A673 (cell line): Measurements from ENCODE around the gene TEKT2. TPM values are rescaled to one million over a fixed set of nuclear protein-coding genes. Genes with fewer than 3 reads are reported as not detected.

Experiments used
- BruUV-seq: library from RNA; stranded (reverse); fragments of 400-500 nt; replicated peaks from 2 replicates; lab custom pipeline; 2021; lab: Mats Ljungman, UMichigan
- CTCF ChIA-PET: fragments of 300-600 bp; sonication (Branson Sonifier 250); formaldehyde crosslinking; loops from one replicate; lab custom pipeline; 2022; ENCODE audit warnings: antibody characterized with exemption; lab: Charles Lee
- POLR2A ChIA-PET: fragments of 300-600 bp; sonication (Branson Sonifier 250); formaldehyde crosslinking; loops from one replicate; lab custom pipeline; 2022; ENCODE audit warnings: antibody characterized with exemption; ENCODE audit not compliant: low non-redundant PET; lab: Charles Lee
- DNase-seq: peaks from one replicate; pipeline ENCODE4 v3.0.0-alpha.2; 2015; ENCODE audit warnings: low spot score
- H3K27ac ChIP-seq: fragments of 200-600 bp; sonication (generic); 2 replicates; pipeline ENCODE4 v1.5.1; 2016; ENCODE audit warnings: mixed run types, low read depth, mild to moderate bottlenecking, mixed read lengths, antibody characterized with exemption, low read length; ENCODE audit not compliant: poor library complexity, severe bottlenecking
- H3K27me3 ChIP-seq: fragments of 200-600 bp; sonication (generic); replicated peaks from 2 replicates; pipeline ENCODE4 v1.6.1; 2017; ENCODE audit warnings: mixed run types, low read depth, mild to moderate bottlenecking, mixed read lengths, antibody characterized with exemption, low read length; ENCODE audit not compliant: insufficient read depth, poor library complexity
- H3K36me3 ChIP-seq: fragments of 200-600 bp; sonication (generic); 2 replicates; pipeline ENCODE4 v1.6.1; 2016; ENCODE audit warnings: mixed run types, mild to moderate bottlenecking, mixed read lengths, antibody characterized with exemption, low read length; ENCODE audit not compliant: insufficient read depth, poor library complexity, severe bottlenecking
- H3K4me1 ChIP-seq: fragments of 200-600 bp; sonication (generic); 2 replicates; pipeline ENCODE4 v1.6.1; 2017; ENCODE audit warnings: mixed run types, mild to moderate bottlenecking, mixed read lengths, antibody characterized with exemption, low read length; ENCODE audit not compliant: insufficient read depth, poor library complexity, severe bottlenecking
- H3K4me3 ChIP-seq: fragments of 200-600 bp; sonication (generic); 2 replicates; pipeline ENCODE4 v1.5.1; 2016; ENCODE audit warnings: low read depth, mixed run types, mild to moderate bottlenecking, mixed read lengths, low read length; ENCODE audit not compliant: poor library complexity, severe bottlenecking
- H3K9me3 ChIP-seq: fragments of 200-600 bp; sonication (generic); 2 replicates; pipeline ENCODE4 v1.6.1; 2016; ENCODE audit warnings: mixed run types, low read depth, mild to moderate bottlenecking, mixed read lengths, antibody characterized with exemption, low read length; ENCODE audit not compliant: poor library complexity, severe bottlenecking
- EZH2 ChIP-seq: fragments of 200-600 bp; sonication (generic); IDR thresholded peaks from 2 replicates; pipeline ENCODE4 v1.6.1; 2017; ENCODE audit warnings: borderline replicate concordance, low read depth, mild to moderate bottlenecking, mixed read lengths, antibody characterized with exemption, low read length; ENCODE audit not compliant: poor library complexity, severe bottlenecking
- intact Hi-C: fragments of 100-400 bp; cut with micrococcal nuclease; formaldehyde crosslinking; loops from one replicate; pipeline ENCODE4 v1.10.0; 2022; ENCODE audit not compliant: unreplicated experiment
- total RNA-seq: library from RNA; stranded (reverse); gene quantifications from 2 replicates; pipeline ENCODE4 v1.2.3, GENCODE V29; 2021
- TF ChIP-seq, protein P1 (sequence below): fragments of 300-800, 200-600 bp; sonication (generic); conservative IDR thresholded peaks from 2 replicates; pipeline ENCODE4 v1.5.1; 2017; ENCODE audit warnings: low read depth, mild to moderate bottlenecking, antibody characterized with exemption, low read length, moderate library complexity, mixed read lengths

Gene TEKT2
- total RNA-seq, 1 experiment from 2014 or later: 2.8 TPM

GRCh38 chr1:36136535-36136934 lies 52.6 kb downstream of the TEKT2 start:
- no peaks in the 10 kb centered on the region for H3K9me3 ChIP-seq
- no peaks in the 10 kb centered on the region for H3K27me3 ChIP-seq
- peaks cover 10% of the 10 kb centered on the region for H3K4me1 ChIP-seq
- H3K36me3 ChIP-seq: peaks cover 37% of the 10 kb centered on the region
- H3K27ac ChIP-seq: no peak overlapping the region
- no peak for TF ChIP-seq EZH2
- TF ChIP-seq, protein P1, sequence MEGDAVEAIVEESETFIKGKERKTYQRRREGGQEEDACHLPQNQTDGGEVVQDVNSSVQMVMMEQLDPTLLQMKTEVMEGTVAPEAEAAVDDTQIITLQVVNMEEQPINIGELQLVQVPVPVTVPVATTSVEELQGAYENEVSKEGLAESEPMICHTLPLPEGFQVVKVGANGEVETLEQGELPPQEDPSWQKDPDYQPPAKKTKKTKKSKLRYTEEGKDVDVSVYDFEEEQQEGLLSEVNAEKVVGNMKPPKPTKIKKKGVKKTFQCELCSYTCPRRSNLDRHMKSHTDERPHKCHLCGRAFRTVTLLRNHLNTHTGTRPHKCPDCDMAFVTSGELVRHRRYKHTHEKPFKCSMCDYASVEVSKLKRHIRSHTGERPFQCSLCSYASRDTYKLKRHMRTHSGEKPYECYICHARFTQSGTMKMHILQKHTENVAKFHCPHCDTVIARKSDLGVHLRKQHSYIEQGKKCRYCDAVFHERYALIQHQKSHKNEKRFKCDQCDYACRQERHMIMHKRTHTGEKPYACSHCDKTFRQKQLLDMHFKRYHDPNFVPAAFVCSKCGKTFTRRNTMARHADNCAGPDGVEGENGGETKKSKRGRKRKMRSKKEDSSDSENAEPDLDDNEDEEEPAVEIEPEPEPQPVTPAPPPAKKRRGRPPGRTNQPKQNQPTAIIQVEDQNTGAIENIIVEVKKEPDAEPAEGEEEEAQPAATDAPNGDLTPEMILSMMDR: no peak
- intact Hi-C loops: no loop called here
- no TSS peak for BruUV-seq
- POLR2A ChIA-PET: no interaction called here
- CTCF ChIA-PET: no interaction called here
- DNase-seq: no peak
- H3K4me3 ChIP-seq: no peak overlapping the region

DNA sequence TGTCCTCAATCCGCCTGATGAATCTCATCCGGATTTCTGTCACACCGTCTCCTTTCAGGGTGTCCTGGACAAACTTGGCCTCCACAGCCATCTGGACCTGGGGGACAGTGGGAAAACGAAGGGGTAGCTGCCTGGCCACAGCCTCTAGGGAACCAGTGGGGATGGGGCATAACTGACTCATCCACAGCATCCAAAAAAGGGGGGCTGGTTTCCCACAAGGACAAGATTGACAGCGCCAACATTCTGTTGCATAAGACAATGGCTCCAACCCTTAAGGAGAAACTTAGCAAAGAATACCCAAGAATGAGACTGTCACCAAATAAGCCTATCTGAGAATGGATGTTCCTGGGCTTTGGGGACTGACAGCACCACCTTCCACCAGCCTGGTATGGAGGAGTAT lies 53.3 kb downstream of the TEKT2 start:
- no peaks in the 10 kb centered on the region for H3K9me3 ChIP-seq
- no peak overlapping the region for H3K27ac ChIP-seq

DNA sequence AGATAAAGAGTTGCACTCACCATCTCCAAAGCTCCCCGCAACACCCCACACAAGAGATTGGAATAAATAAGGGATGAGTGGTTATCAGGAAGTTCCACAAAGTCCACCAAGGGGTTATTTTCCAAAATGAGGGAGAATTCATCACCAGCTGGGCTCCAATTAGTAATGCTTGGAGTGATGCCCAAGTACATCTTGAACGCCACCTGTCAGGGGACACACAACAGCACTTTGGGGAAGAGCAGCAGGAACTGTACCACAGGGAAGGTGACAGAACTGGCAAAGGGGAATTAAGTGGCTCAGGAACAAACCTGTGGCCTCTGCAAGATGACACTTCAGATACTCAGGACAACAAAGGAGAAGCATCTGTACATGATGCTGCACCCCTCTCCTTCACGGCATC lies 53.9 kb downstream of the TEKT2 start:
- intact Hi-C loops: no loop called here
- Histone ChIP-seq H3K4me1 (peaks cover 10% of the 10 kb centered on the region), H3K27me3 (no peaks in the 10 kb centered on the region), H3K9me3 (no peaks in the 10 kb centered on the region), H3K36me3 (peaks cover 40% of the 10 kb centered on the region), H3K27ac (no peak overlapping the region), H3K4me3 (no peak overlapping the region)
- TF ChIP-seq EZH2: no peak
- TF ChIP-seq, protein P1: no peak
- DNase-seq: no peak
- no TSS peak for BruUV-seq
- ChIA-PET POLR2A (no interaction called here), CTCF (no interaction called here)

More for the DNA sequence above, 53.3 kb downstream of the TEKT2 start:
- BruUV-seq: no TSS peak
- ChIA-PET CTCF (no interaction called here), POLR2A (no interaction called here)
- Histone ChIP-seq H3K27me3 (no peaks in the 10 kb centered on the region), H3K36me3 (peaks cover 37% of the 10 kb centered on the region), H3K4me1 (peaks cover 10% of the 10 kb centered on the region), H3K4me3 (no peak overlapping the region)
- DNase-seq: no peak
- intact Hi-C loops: no loop called here
- no peak for TF ChIP-seq EZH2
- TF ChIP-seq, protein P1: no peak

Other genes starting within 250 kb of the TEKT2 start
- 58.7 and 60.3 TPM in 2 replicates for gene AGO1, start 200.9 kb upstream of the TEKT2 start, total RNA-seq
- gene AGO3, start 153.0 kb upstream of the TEKT2 start, total RNA-seq: 44.2 and 46.8 TPM in 2 replicates
- 34.2 and 37.2 TPM in 2 replicates for gene ADPRS, start 4.8 kb downstream of the TEKT2 start, total RNA-seq
- 0.22 and 0.24 TPM in 2 replicates for gene COL8A2, start 41.1 kb downstream of the TEKT2 start, total RNA-seq
- 86.5 and 86.6 TPM in 2 replicates for gene TRAPPC3, start 65.4 kb downstream of the TEKT2 start, total RNA-seq
- 192 and 206 TPM in 2 replicates for gene MAP7D1, start 72.1 kb downstream of the TEKT2 start, total RNA-seq
- gene THRAP3, start 140.3 kb downstream of the TEKT2 start, total RNA-seq: 133 and 143 TPM in 2 replicates
- 2.9 and 4.0 TPM in 2 replicates for gene SH3D21, start 222.3 kb downstream of the TEKT2 start, total RNA-seq
- gene EVA1B, start 239.6 kb downstream of the TEKT2 start, total RNA-seq: 6.2 and 8.4 TPM in 2 replicates